VCaP (cell line): Measurements from ENCODE around the gene RAD51B.

Experiments
- H3K27ac ChIP-seq: fragments of 450-650 bp; 2 replicates; pipeline ENCODE4 v1.5.1; 2017
- TF ChIP-seq, protein P1 (sequence below): fragments of 450-650 bp; conservative IDR thresholded peaks from 2 replicates; pipeline ENCODE4 v1.5.1; 2017; ENCODE audit warnings: mild to moderate bottlenecking, moderate library complexity

RAD51B gene

DNA sequence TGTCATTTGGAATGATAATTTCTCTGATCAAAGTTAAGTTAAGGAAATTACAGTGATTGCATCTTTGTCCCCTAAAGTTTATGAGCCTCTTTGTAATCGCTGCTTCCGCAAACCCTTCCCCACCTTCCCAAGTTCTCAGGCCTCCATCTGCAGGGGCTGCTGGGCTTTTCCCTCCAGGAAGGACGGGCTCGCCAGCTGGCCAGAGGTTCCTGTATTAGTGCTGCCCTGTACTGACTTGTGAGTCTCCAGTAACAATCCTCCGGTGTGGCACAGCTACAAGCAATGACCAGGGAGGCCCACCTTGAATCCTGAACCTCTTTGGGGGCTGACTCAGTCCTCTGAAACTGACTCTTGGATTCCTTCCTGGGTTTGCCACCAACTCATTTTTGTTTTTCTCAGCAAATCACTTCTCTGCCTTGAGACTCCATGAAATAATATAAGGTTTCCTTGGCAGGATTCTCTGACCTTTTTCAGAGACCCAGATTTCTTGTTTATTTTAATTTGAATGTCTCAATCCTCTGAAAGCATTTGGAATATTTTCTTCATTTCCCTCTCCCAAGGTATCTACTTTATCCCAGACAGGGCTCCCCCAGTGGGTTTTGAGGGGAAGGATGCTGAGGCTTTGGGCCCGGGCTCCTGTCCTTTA lies 574.7 kb downstream of the RAD51B start:
- TF ChIP-seq, protein P1, sequence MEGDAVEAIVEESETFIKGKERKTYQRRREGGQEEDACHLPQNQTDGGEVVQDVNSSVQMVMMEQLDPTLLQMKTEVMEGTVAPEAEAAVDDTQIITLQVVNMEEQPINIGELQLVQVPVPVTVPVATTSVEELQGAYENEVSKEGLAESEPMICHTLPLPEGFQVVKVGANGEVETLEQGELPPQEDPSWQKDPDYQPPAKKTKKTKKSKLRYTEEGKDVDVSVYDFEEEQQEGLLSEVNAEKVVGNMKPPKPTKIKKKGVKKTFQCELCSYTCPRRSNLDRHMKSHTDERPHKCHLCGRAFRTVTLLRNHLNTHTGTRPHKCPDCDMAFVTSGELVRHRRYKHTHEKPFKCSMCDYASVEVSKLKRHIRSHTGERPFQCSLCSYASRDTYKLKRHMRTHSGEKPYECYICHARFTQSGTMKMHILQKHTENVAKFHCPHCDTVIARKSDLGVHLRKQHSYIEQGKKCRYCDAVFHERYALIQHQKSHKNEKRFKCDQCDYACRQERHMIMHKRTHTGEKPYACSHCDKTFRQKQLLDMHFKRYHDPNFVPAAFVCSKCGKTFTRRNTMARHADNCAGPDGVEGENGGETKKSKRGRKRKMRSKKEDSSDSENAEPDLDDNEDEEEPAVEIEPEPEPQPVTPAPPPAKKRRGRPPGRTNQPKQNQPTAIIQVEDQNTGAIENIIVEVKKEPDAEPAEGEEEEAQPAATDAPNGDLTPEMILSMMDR, result no peak
- no peak overlapping the region for H3K27ac ChIP-seq

DNA sequence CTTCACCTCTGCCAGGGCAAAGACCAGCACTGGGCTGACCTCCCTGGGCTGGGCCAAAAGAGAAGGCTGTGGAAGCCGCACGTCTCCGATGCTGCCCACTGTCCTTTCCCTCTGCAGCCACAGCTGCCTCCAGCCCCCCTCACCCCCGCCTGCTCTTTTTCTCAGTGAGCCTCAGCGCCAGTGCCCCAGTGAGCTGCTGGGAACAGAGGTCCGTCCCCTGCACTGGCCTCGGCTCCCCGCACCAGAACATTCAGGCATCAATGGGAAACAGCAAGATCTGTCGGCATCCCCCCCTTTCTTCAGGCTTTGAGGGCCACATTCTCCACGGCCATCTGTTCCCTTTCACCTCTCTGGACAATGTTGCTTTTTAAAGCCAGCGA lies 575.2 kb downstream of the RAD51B start:
- H3K27ac ChIP-seq, result no peak overlapping the region
- TF ChIP-seq, protein P1, result no peak

DNA sequence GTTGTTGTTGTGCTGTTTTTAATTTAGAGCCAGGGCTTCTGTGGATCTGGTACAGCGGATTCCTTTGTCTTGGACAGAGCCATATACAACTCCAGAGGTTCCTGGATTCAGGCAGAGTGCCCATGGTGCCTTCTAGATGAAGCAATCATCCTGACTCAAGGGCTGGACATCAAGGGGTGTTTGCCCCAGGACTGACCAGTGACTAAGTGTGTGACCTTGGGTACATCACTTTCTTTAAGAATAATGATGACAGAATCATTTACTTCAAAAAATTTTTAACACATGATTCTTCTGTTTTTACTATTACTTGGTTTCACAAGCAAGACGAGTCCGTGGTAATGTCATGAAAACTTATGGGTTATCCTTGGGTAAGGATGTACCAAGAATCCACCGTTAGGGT lies 576.0 kb downstream of the RAD51B start:
- no peak overlapping the region for H3K27ac ChIP-seq
- TF ChIP-seq, protein P1, result no peak

DNA sequence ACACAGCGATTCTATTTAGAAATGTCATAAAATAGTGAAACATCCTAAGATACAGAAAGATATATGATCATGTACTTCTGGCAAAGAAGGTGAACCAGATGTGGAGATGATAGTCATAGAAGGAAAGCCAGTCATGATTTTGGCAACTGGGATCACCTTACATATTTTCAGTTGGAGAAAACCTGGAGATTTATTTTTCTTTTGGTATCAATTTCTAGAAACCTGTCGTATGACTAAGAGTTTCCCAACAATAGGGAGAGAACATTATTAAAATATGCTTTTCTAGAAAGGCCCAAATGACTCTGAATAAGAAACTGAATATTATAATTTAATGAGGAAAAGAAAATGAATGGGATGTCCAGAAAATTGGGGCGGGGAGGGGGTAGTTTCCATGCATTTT lies 576.9 kb downstream of the RAD51B start:
- TF ChIP-seq, protein P1, result no peak
- no peak overlapping the region for H3K27ac ChIP-seq

DNA sequence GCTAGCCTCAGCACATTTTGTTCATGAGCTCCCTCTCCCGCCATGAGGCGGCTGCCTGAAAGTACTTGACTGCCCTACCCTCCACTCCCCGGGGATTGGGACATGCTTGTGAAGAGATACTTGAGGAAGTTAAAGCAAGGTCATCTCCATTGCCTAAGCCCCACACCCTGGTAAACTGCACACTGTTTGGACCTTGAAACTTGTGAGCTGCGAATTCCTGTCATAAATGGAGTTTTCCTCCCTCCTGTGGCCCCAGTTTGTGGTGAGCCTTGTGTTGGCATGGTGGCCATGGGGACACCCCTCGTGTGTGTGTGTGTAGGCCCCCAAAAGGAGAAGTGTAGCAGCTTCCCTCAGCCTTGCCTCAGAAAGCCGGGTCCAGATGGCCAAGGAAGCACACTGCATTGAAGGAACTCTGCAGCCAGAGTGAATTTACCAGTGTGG lies 577.8 kb downstream of the RAD51B start:
- no peak overlapping the region for H3K27ac ChIP-seq
- TF ChIP-seq, protein P1, result no peak

DNA sequence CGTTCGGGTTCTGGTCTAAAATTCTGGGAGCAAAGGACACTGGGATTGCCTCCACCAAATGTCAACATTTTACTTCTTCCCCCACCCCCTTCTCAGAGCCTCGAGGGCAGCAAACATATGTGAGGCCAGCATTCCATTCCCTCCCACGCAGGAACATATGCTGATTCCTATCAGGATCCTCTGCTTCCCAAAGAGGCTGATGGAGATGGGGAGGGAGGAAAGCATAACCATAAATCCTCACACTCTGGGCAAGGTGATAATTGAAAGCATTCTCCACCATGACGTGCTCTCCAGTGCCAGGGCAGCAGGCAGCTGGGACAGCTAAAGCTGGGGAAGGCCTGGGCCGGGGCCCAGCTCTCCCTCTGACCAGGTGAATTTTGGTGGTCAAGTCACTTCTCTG lies 578.2 kb downstream of the RAD51B start:
- H3K27ac ChIP-seq, result no peak overlapping the region
- TF ChIP-seq, protein P1, result no peak

DNA sequence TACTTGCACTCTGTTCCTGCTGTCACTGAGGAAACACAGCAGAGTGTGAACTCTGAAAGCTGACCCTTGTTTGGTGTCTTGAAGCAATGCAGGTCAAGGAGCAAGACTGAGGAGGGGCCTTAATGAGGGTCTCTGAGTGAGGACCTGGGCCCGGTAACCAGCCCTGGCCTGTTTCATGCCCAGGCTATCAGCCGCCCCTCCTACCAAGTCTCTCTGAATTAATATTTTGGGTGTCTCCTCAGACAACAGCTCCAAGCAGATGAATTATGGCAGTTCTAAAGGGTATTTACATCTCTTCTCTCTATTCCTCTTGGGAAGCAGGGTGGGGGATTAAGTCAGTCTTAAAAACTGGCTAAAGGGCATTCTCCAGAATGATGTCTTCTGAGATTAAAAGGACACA lies 578.8 kb downstream of the RAD51B start:
- TF ChIP-seq, protein P1, result no peak
- no peak overlapping the region for H3K27ac ChIP-seq
